Kidney tubule cell (primary cell): ENCODE data around the gene CECR2.
"Not testable (repeated sequence)": the region's sequence is repeated elsewhere in the genome, so short reads cannot be mapped to it uniquely, and the experiment has no call there.

Experiments used
- DNase-seq: peaks from one replicate; pipeline ENCODE4 v3.0.0-alpha.2; 2018; ENCODE audit warnings: low spot score

Gene CECR2

DNA sequence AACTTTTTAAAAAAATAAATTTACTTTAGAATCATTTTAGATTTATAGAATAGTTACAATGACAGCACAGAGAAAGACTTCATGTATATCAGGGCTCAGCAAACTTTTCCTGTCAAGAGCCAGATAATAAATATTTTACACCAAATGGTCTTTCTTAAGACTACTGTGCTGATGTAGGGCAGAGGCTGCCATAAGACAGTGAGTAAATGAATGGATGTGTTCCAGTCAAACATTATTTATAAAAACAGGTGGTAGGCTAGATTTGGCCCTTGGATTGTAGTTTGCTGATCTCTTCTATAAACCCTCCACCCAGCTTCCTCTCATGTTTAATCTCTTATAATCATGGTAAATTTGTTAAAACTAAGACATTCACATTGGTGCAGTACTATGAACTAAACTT, 33.0 kb downstream of the CECR2 start:
- DNase-seq = no peak

DNA sequence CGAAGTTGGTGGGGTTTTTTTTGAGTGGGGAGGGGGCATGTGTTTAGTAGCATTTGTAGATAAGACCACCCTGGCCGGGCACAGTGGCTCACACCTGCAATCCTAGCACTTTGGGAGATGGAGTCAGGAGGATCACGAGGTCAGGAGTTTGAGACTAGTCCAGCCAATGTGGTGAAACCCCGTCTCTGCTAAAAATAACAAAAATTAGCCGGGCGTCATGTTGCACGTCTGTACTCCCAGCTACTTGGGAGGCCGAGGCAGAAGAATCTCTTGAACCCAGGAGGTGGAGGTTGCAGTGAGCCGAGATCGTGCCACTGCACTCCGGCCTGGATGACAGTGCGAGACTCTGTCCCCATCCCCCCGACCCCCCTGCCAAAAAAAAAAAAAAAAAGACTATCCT, 34.6 kb downstream of the CECR2 start:
- DNase-seq = no peak

DNA sequence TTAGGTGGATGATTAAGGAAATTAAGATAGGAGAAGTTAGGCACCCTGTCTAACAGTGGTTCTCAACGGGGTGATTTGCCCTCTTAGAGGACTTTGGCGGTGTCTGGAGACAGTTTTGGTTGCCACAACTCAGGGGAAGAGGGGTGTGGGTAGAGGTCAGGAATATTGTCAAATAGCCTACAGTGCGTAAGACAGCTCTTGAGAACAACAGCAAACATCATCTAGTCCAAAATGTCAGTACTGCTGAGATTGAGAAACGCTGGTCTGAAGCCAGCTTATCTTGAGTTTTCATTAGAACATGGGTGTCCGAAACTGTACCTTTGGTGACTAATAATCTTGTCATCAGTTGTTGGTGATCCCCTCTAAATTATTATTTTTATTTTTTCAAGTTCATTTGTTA, 38.4 kb downstream of the CECR2 start:
- no peak for DNase-seq

DNA sequence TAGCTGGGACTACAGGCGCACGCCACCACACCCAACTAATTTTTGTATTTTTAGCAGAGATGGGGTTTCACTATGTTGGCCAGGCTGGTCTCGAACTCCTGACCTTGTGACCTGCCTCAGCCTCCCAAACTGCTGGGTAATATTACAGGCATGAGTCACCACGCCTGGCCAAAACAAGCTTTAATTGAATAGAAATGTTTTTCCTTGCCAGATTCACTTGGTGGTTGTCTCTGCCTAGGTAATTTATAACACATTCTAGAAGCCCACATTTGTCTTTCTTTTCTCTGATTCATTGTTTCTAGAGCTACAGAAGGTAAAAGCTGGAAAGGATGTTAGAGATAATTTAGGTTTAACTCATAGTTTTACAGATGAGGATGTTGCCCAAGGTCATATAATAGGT, 41.3 kb downstream of the CECR2 start:
- DNase-seq = no peak

DNA sequence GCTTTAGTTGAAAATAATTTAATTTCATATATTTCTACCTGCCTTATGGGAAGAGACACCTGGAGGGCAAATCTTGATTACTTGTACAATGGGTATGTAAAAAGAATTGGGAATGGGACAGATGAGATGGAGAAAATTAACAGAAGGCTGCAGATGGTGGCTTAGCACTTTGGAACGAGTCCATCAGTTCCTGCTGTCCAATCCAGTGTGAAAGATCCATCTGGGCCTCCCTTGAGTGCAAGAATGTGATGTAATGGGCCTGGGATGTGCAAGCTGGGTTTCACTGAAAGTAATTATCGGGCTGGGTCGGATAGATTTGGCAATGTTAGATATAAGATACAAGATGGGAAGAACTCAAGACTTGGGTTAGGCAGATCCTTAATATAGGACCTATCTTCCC, 42.0 kb downstream of the CECR2 start:
- no peak for DNase-seq

DNA sequence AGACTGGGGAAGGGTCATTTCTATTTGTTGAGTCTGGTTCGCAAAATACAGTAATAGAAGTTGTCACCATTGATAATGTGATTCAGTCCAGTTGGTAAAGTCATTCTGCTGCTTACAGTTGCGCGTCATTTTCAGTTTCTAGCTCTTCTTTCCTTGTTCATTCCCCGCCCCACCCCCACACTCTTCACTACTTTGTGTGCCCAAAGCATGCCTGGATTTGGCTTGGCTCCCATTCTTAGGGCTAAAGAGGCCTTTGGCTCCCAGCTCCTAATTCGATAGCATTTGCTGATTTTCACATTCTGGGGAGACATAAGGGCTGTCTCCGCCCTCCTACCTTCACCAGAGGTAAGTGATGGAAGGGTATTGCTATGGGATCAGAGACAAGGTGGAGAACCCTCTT, 43.0 kb downstream of the CECR2 start:
- DNase-seq = no peak

DNA sequence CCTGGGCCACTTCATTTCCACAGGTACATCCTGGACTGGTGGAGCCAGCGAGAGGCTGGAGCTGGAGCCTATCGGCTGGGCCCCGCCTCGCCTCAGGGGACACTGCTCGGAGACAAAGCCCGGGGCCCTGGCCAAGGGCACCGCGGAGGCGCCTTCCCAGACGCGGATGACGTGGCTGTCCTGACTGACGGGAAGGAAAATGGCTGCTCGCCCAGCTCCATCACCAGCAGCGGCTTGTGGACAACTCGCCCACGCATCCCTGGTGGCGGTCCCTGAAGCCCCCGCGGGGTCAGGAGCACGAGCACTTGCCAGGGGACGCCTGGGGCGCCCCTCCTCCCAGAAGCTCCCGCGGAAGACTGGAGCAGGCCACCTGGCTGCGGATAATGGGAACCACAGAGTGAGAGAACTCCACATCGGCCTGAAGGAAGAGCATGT, 49.6 kb downstream of the CECR2 start:
- DNase-seq = no peak

DNA sequence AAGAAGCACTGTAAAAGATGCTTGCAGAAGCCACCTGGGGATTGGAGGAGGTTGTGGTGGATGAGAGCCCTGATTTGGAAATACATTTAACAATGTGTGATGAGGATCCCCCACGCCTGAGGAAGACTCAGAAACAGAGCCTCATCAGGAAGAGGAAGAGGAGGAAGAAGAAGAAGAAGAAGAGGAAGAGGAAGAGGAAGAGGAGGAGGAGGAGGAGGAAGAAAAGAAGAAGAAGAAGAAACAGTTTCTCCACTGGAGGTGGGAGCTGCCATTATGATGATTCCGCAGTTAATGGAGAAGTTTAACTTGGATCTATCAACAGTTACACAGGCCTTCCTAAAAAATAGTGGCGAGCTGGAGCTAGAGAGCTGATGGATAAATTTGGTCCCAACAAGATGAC, 50.1 kb downstream of the CECR2 start:
- DNase-seq = no peak

DNA sequence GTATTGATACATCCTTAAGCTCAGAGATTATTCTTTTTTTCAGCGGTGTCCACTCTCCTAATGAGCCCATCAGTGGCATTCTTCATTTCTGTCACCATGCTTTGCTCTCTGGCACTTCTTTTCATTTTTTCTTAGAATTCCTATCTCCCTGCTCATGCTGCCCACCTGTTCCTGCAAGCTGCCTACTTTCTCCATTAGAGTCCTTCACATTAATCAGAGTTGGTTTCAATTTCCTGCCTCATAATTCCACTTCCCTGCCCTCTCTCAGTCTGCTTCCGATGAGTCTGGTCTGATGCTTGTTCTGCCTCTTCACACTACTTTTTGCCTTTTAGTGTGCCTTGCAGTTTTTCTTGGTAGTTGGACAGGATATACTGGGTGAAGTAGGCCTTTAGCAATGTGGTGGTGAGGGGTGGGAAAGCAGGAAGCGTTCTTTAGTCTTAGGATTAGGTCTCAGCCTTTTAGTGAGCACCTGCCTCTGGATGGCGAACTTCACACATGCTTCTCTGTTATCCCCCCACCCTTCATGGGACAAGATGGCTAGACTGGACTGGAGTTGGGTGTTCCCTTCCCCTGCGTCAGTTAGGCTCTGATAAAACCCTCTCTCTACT, 53.6 kb downstream of the CECR2 start:
- no peak for DNase-seq

DNA sequence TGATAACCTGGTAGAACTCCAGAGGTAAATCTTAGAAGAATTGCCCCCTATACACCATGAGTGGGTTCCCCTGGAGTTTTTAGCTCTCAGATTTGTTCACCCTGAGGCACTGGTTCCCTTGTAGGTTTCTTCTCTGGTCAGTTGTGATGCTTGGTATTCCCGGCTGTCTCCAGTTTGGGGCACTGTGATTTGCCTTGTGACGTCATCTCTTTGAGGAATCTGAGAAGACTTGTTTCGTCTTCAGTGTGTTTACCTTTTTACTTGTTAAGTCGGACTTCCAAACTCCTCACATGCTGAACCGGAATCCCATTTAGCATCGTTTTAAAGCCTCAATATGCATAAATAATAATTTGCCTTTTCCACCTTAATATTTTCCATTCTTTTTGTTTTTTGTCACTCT, 54.4 kb downstream of the CECR2 start:
- no peak for DNase-seq

DNA sequence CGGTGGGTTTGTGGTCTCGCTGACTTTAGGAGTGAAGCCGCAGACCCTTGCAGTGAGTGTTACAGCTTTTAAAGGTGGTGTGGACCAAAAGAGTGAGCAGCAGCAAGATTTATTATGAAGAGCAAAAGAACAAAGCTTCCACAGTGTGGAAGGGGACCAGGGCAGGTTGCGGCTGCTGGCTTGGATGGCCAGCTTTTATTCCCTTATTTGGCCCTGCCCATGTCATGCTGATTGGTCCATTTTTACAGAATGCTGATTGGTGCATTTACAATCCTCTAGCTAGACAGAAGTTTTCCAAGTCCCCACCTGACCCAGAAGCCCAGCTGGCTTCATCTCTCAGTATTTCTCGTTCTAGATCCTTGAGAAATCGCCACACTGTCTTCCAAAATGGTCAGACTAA, 58.3 kb downstream of the CECR2 start:
- DNase-seq = not testable (repeated sequence)

DNA sequence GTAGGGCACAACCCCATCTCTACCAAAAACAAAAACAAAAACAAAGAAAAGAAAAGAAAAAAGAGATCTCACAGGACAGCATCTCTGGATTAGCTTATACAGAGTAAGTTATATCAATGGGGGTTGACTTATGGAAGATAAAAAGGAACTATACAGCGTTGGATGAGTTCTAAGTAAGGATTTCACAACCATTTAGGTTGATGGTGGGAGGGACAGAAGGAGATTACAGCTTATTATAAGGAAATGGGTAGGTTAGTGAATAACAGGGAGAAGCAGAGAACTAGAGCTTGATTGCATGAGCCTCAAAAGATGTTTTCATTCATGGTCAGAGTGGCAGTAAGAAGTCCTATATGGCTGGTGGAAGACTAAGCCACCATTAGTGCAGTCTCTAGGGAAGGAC, 60.3 kb downstream of the CECR2 start:
- no peak for DNase-seq

DNA sequence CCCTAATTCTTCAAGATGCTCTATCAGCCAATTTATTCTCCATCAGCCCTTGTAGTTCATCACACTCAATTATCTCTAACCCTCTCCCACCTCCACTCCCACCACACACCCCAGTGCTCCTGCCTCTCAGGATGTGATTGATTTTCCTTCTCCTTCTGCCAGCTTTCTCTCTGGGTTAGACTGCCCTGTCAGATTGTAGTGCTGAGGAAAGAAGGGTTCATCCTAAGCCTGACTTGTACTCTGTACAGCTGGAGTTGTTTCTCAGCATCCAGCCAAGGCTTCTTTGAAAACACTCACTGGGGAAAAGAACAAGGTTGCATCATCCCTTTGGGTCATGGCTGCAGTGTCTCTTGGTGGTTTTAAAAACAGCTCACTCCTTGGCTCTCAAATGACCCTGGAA, 61.2 kb downstream of the CECR2 start:
- DNase-seq = no peak

DNA sequence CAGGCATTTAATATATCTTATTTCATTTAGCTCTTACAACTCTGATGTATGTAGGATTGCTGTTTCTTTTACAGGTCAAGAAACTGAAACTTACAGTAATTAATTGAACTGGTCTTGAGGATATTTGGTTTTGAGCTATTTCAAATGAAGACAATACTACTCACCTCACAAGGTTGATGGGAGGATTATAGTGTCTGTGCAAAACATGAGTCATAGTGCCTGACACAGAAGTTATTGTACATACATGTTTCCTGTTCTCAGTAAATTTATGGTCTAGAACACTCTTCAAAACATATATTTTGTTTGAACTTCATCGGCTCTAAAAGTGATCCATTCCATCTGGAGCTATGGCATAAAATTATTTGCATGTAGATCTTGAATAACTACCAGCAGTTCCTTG, 61.9 kb downstream of the CECR2 start:
- DNase-seq = no peak

DNA sequence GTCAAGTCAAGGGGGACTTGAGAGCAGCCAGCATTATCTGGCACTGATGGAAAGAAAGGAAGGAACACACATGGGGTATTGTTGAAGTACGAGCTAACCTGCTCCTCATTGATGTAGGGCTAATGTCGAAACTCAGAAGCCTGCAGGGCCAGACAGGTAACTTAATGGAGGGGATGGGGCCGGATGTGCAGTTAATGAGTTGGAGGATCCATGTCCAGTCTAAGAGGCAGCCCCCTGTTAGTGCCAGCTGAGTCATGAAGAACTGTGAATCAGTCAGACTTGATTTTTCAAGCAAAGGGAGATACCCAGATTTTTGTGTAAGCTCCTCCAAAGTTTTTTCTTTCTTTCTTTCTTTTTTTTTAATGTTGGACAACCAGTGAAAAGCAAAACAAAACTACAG, 65.6 kb downstream of the CECR2 start:
- DNase-seq = peak; percentile 25

DNA sequence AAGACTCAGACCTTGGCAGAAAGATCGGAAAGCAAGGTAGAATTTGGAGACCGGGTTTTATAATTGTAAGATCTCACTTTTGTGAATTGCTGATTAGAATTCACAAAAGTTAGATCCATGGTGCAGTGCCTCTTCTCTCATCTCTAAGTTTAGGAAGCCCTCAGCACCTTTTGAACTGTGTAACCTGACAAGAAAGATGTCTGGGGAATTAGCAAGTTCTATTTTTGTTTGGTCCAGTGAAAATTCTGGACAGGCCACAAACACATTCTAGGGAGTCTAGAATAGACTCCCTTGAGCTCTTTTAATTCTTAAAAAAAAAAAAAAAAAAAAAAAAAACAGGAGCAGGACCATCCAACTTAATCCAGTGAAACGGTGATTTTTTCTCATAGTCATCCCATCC, 66.1 kb downstream of the CECR2 start:
- DNase-seq = no peak

DNA sequence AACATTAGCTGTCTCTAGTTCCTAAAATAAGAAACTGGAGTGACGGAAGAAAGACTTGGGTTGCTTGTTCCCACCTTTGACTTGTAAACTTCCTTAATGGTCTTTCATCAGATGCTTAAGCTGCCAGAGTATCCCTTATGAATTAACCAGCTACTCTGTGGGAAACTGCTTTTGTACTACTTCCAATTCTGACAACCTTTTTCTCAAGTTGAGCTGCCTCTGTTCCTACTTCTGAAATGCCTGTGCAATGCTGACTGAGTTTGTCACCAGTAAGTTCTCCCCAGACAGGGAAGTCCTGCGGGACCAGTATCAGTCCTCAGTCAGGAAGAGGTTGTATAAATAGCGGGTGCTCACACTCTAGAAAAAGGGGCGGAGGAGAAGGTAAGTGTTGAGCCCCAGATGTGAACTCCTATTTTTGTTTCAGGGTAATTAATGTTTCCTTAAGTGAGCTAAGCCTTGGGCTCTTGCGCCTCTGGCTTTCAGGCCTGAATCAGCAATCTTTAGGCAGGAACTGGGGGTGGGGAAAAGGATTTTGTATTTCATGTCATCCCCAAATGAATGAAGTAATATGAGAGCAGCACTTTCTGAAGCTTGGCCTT, 67.2 kb downstream of the CECR2 start:
- DNase-seq = no peak

DNA sequence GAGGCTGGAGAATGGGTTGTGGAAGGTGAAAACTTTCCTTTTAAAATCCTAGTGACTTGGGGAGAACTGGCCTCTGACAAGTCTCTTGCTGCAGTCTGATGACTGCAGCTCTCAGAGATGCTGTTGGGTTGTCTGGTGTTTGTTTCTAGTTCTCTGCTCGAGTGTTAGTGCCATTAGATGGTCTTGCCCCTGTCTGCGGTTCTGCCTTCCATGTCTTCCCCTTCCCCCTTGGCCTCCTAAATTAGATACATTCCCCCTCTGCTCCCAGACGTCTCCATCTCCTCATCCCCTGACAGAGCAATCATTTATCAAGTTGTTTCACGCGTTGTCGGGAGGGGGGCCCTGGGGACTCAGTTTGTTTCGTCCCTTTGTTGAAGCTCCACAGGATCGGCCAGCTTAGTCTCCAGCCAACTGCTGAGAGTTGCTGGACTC, 67.7 kb downstream of the CECR2 start:
- DNase-seq = no peak

DNA sequence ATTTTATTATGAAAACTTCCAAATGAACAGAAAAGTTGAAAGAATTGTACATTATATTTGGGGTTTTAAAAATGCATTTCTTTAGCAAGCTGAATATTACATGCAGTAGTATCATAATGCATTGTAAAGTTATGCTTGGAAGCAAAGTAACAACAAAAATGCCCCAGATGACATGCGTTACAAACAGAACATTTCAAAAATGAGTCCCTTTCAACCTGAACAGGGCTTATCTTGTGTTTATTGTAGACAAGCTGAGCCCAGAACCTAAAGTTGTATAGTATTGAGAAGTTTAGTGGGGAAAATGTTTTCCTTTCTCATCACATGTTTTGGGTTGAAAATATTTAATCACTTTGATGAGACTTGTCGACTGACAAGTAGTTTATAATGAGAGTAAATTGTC, 68.8 kb downstream of the CECR2 start:
- DNase-seq = no peak

DNA sequence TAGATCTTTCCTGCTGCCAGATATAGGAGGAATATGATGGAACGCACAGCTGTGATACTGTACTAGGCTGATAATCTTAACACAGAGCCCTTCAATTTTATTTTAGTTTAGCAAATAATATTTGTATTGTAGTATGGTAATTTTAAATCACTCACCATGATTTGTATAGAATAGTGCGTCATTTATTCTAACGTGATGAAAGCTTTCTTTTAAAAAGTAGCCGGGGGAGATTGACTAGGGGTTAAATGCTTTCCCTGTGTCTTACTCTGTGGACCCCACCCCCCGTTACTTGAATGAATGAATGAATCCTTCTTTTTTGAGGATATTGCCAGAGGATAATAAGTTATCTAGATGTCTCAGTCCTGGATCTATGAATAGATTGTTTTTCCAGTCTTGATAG, 72.1 kb downstream of the CECR2 start:
- no peak for DNase-seq

DNA sequence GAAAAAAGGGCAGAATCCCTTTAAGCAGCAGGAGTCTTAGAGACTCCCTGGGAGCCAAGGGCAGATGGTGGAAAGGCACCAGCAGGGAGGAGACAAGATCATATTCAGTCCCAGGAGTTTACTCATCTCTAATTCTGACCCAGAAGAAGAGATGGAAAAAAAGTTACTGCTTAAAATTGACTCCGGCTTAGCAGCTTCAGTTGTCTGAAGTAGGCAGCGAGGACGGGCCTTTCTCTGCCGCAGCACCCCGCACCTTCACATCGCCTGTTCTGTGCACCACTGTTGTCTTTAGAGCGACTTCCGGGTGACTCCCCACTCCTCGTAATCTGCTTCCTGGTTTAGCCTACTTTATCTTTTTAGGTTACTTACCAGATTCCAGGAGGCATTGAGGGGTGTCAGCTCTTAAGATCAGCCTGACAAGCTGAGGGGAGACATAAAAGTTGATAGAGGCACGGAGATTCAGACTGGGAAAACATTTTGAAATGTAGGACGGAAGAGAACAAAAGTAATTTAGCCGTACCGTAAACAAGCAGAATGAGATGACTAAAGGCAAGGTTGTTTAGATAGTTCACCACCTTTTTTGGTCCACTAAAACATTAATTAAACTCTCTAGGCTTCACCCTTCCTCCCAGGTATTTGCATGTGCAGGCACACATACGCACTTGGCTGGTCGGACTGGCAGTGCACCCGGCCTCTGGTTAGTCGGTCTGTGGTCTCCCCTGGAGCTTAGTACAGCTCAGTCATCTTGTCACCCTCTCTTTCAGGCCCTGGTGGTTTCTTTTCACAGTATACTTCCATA, 74.3 kb downstream of the CECR2 start:
- peak; percentile 6 for DNase-seq

DNA sequence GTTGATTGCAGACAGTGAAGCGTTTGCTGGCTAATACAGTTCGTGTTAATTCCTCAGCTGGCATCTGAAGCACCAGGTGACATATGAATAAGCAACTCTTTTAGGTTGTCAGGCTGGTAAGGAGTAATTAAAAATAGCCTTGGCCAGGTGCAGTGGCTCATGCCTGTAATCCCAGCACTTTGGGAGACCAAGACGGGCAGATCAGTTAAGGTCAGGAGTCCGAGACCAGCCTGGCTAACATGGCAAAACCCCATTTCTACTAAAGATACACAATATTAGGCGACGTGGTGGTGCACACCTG, 74.9 kb downstream of the CECR2 start:
- no peak for DNase-seq

DNA sequence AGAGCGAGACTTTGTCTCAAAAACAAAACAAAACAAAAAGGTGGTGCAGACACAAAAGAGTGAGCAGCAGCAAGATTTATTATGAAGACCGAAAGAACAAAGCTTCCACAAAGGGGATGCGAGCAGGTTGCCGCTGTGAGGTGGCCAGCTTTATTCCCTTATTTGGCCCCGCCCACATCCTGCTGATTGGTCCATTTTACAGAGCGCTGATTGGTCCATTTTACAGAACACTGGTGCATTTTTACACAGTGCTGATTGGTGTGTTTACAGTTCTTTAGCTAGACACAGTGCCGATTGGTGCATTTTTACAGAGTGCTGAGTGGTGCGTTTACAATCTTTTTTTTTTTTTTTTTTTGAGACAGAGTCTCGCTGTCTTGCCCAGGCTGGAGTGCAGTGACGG, 77.4 kb downstream of the CECR2 start:
- no peak for DNase-seq

DNA sequence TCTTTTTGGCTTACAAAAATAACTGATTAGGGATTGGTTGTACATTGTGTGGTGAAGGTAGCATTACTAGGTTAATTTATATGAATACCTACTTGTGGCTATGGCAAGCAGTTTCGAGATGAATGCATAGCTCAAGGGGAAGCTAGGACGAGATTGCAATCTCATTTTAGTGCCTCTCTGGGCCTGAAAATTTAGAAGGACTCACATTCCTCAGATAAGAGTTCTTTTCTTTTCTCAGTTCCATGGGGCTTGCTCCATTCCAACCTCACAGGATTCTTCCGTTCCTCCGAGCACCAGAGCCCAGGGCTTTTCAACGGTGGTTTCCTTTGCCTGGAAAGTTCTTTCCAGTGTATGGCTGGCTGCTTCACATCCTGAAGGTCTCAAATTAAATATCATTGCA, 82.1 kb downstream of the CECR2 start:
- DNase-seq = no peak
